ENCODE results near the gene HGF. TPM values are rescaled to one million over a fixed set of nuclear protein-coding genes. Genes with fewer than 3 reads are reported as not detected.

Gene HGF
- total and polyA plus RNA-seq, 2 donors (not counting 1 experiment from before 2014, with no cell fraction given): 0.25 TPM; not detected in 1

DNA sequence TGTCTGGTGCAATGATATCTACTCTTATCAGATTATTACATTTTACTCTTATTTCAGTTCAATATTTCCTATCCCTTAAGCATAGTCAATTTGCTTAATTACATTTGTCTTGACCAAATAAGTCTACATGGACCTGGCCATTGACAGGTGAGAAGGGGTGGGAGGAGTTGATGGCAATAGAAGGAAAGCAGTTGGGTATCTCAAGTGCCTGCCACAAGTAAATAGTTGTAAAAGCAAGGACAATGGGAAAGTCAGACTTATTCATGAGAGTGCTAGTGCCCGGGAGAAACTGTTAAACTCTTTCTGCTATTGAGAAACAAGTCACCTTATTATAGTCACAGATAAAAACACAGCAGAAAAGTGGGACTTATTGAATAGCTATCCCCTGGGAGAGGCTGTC is 32.4 kb upstream of the HGF start:
- H3K79me2 ChIP-seq (ENCODE audit: control insufficient read depth, insufficient read depth, low read length): no peaks in the 10 kb centered on the region
- DNase-seq (no peak), ATAC-seq (ENCODE audit: low read depth) (no peak)
- H3K27me3 Mint-ChIP-seq: no peaks in the 10 kb centered on the region
- CTCF ChIA-PET: no interaction called here
- H2AFZ ChIP-seq (ENCODE audit: insufficient read depth, low read depth, low read length, poor library complexity, severe bottlenecking): no peak overlapping the region
- TF ChIP-seq EZH2 (IDR thresholded peaks at IDR 0.05; ENCODE audit: borderline replicate concordance, insufficient read depth, low read depth, low read length, poor library complexity, severe bottlenecking): no peak
- TF ChIP-seq, protein P1, sequence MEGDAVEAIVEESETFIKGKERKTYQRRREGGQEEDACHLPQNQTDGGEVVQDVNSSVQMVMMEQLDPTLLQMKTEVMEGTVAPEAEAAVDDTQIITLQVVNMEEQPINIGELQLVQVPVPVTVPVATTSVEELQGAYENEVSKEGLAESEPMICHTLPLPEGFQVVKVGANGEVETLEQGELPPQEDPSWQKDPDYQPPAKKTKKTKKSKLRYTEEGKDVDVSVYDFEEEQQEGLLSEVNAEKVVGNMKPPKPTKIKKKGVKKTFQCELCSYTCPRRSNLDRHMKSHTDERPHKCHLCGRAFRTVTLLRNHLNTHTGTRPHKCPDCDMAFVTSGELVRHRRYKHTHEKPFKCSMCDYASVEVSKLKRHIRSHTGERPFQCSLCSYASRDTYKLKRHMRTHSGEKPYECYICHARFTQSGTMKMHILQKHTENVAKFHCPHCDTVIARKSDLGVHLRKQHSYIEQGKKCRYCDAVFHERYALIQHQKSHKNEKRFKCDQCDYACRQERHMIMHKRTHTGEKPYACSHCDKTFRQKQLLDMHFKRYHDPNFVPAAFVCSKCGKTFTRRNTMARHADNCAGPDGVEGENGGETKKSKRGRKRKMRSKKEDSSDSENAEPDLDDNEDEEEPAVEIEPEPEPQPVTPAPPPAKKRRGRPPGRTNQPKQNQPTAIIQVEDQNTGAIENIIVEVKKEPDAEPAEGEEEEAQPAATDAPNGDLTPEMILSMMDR (IDR thresholded peaks at IDR 0.05): no peak
- intact Hi-C loops (cut with micrococcal nuclease): no loop called here
- no CpG with 5 or more reads among the region's 1 CpG for WGBS (ENCODE audit: insufficient coverage)
- H3K4me3 Mint-ChIP-seq: no peak overlapping the region
- no peaks in the 10 kb centered on the region for H3K9me3 ChIP-seq (ENCODE audit: control extremely low read depth in 1 of 3, control insufficient read depth in 2 of 3, insufficient read depth in 1 of 3, low read length in 2 of 3)
- H4K20me1 ChIP-seq (ENCODE audit: control insufficient read depth, insufficient read depth, low read length, poor library complexity, severe bottlenecking): no peaks in the 10 kb centered on the region
- no peaks in the 10 kb centered on the region for H3K27me3 ChIP-seq (replicated peaks in 1 of 4; ENCODE audit: control extremely low read depth in 1 of 4, control insufficient read depth in 3 of 4, insufficient read depth in 4 of 4, low read length in 3 of 4)
- H3K27ac Mint-ChIP-seq: no peak overlapping the region
- no peaks in the 10 kb centered on the region for H3K36me3 ChIP-seq (replicated peaks in 1 of 2; ENCODE audit: control extremely low read depth in 1 of 2, control insufficient read depth in 1 of 2, extremely low read depth in 1 of 2, insufficient read depth in 2 of 2, low read length in 1 of 2)
- POLR2A ChIA-PET: no interaction called here
- H3K4me1 ChIP-seq (ENCODE audit: control insufficient read depth in 2 of 2, insufficient read depth in 2 of 2, low read length in 2 of 2): no peaks in the 10 kb centered on the region
- no peaks in the 10 kb centered on the region for H3K4me1 Mint-ChIP-seq
- no peaks in the 10 kb centered on the region for H3K9me3 Mint-ChIP-seq (ENCODE audit: insufficient read depth)
- H3K9ac ChIP-seq (ENCODE audit: low read length): no peak overlapping the region
- H3K27ac ChIP-seq (ENCODE audit: low read length in 2 of 2): no peak overlapping the region
- H3K4me2 ChIP-seq (replicated peaks; ENCODE audit: low read depth, low read length, poor library complexity, severe bottlenecking): no peak overlapping the region
- H3K4me3 ChIP-seq (ENCODE audit: control extremely low read depth in 1 of 5, extremely low read depth in 1 of 5, insufficient read depth in 1 of 5, low read depth in 2 of 5, low read length in 4 of 5): no peak overlapping the region

DNA sequence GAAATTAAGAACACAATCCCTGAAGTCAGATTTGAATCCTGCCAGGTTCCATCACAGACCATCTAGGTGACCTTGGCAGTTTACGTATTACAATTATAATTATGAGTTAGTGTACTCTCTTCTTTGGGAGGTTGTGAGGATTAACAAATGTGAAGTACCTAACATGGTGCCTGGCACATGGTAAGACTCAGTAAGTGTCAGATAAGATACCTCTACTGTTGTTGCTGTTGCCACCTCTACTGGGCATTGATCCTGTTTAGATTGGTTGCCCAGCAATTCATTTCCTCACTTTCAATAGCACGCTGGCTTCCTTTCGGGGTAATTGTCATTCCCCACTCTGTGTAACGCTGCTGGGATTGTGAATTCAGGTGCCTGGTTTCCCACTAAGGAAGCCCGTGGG is 31.7 kb upstream of the HGF start:
- H3K9me3 ChIP-seq (ENCODE audit: control extremely low read depth in 1 of 3, control insufficient read depth in 2 of 3, insufficient read depth in 1 of 3, low read length in 2 of 3): no peaks in the 10 kb centered on the region
- H4K20me1 ChIP-seq (ENCODE audit: control insufficient read depth, insufficient read depth, low read length, poor library complexity, severe bottlenecking): no peaks in the 10 kb centered on the region
- H3K27ac ChIP-seq (ENCODE audit: low read length in 2 of 2): no peak overlapping the region
- H3K9me3 Mint-ChIP-seq (ENCODE audit: insufficient read depth): no peaks in the 10 kb centered on the region
- ChIA-PET CTCF (no interaction called here), POLR2A (no interaction called here)
- H3K4me3 Mint-ChIP-seq: no peak overlapping the region
- WGBS (ENCODE audit: insufficient coverage): 98% methylated on average over 4 of the region's 5 CpGs
- no peaks in the 10 kb centered on the region for H3K27me3 ChIP-seq (replicated peaks in 1 of 4; ENCODE audit: control extremely low read depth in 1 of 4, control insufficient read depth in 3 of 4, insufficient read depth in 4 of 4, low read length in 3 of 4)
- H3K4me1 ChIP-seq (ENCODE audit: control insufficient read depth in 2 of 2, insufficient read depth in 2 of 2, low read length in 2 of 2): no peaks in the 10 kb centered on the region
- no peak overlapping the region for H3K27ac Mint-ChIP-seq
- ATAC-seq (ENCODE audit: low read depth) (no peak), DNase-seq (no peak)
- TF ChIP-seq, protein P1 (IDR thresholded peaks at IDR 0.05): no peak
- TF ChIP-seq EZH2 (IDR thresholded peaks at IDR 0.05; ENCODE audit: borderline replicate concordance, insufficient read depth, low read depth, low read length, poor library complexity, severe bottlenecking): no peak
- H3K4me2 ChIP-seq (replicated peaks; ENCODE audit: low read depth, low read length, poor library complexity, severe bottlenecking): no peak overlapping the region
- H2AFZ ChIP-seq (ENCODE audit: insufficient read depth, low read depth, low read length, poor library complexity, severe bottlenecking): no peak overlapping the region
- no peaks in the 10 kb centered on the region for H3K79me2 ChIP-seq (ENCODE audit: control insufficient read depth, insufficient read depth, low read length)
- H3K9ac ChIP-seq (ENCODE audit: low read length): no peak overlapping the region
- intact Hi-C loops (cut with micrococcal nuclease): no loop called here
- no peaks in the 10 kb centered on the region for H3K27me3 Mint-ChIP-seq
- H3K4me1 Mint-ChIP-seq: no peaks in the 10 kb centered on the region
- H3K36me3 ChIP-seq (replicated peaks in 1 of 2; ENCODE audit: control extremely low read depth in 1 of 2, control insufficient read depth in 1 of 2, extremely low read depth in 1 of 2, insufficient read depth in 2 of 2, low read length in 1 of 2): no peaks in the 10 kb centered on the region
- no peak overlapping the region for H3K4me3 ChIP-seq (ENCODE audit: control extremely low read depth in 1 of 5, extremely low read depth in 1 of 5, insufficient read depth in 1 of 5, low read depth in 2 of 5, low read length in 4 of 5)

All from B cell (primary cell).